Ectodermal cell (in vitro differentiated cells): ENCODE measurements around the gene DRD5.

Experiments used
- H3K27ac ChIP-seq: 2 replicates; pipeline ENCODE4 v1.7.0; 2013; ENCODE audit warnings: mild to moderate bottlenecking, low read depth, low read length; ENCODE audit not compliant: insufficient read depth, poor library complexity, severe bottlenecking
- H3K27me3 ChIP-seq: 2 replicates; pipeline ENCODE4 v1.7.0; 2013; ENCODE audit warnings: mild to moderate bottlenecking, low read length; ENCODE audit not compliant: insufficient read depth, control insufficient read depth, poor library complexity, severe bottlenecking
- H3K36me3 ChIP-seq: one replicate; pipeline ENCODE4 v1.7.0; 2013; ENCODE audit warnings: low read length; ENCODE audit not compliant: control insufficient read depth, insufficient read depth
- H3K4me1 ChIP-seq: one replicate; pipeline ENCODE4 v1.7.0; 2013; ENCODE audit warnings: low read length; ENCODE audit not compliant: control insufficient read depth, insufficient read depth
- H3K4me3 ChIP-seq: 2 replicates; pipeline ENCODE4 v1.7.0; 2013; ENCODE audit warnings: low read depth, low read length, control low read depth; ENCODE audit not compliant: insufficient read depth
- H3K9me3 ChIP-seq: 2 replicates; pipeline ENCODE4 v1.7.0; 2013; ENCODE audit warnings: mild to moderate bottlenecking, low read length, moderate library complexity; ENCODE audit not compliant: control insufficient read depth
- WGBS, 2 experiments: methylation state at CpG; one replicate each; pipeline ENCODE4 v1.1.7; 2013; ENCODE audit warnings: missing lambda C conversion rate in 2 of 2; 5-methylcytosine and 5-hydroxymethylcytosine counted together

Gene DRD5

DNA sequence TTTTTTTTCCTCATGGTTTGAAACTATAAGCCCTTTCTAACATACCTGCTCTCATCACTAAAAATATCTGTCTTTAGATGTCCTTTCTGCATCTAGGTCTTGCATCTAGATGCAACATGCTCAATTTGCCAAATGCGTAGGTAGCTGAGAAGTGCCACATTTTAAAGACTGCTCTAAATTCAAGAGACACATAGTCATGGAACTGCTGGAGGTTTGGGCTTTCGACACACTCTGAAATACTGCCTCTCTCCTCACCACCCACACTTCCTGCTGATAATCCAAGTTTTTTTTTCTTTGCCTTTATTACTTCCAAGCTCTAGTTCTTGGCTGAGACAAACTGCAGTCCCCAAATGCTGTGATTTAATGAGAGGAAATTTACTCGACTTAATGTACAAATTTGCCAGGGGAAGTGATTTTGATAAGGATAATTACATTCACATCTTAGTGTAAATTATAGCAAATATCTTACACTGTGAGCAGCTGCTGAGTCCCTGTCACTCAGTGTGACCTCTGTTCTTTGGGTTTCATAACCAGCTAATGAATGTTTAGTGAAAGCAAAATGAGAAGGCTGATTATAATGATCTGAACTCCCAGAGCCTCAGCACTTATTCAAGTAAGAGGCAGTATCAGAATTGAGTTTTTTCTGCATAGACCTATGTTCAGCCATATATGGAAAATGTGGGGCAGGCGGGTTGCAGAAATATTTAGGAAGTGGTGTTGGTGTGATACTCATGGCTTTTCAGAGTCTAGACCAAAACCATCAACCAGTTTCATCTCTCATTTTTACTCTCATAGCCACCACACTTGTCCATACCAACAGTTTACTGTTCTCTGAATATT is 31.3 kb downstream of the DRD5 start:
- 86 to 95% methylated on average over 3 to 4 of the region's 4 CpGs for WGBS, 2 experiments
- H3K27ac ChIP-seq = no peak overlapping the region

DNA sequence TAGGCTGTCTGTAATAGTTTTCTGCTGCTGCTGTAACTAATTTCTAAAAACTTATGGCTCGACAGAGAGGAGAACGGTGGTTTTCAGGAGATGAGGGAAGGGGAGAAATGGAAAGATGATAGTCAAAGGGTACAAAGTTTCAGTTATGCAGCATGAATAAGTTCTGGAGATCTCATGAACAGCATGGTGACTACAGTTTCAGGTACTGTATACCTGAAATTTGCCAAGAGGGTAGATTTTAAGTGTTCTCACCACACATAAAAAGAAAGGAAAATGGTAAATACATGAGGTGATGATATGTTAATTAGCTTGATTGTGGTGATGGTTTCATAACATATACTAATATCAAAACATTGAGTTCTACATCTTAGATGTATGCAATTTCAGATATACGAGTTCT is 34.9 kb downstream of the DRD5 start:
- 93 to 95% methylated on average over 2 to 3 of the region's 3 CpGs for WGBS, 2 experiments
- H3K27ac ChIP-seq = no peak overlapping the region
- no peaks in the 10 kb centered on the region for H3K9me3 ChIP-seq
- no peaks in the 10 kb centered on the region for H3K36me3 ChIP-seq
- no peak overlapping the region for H3K4me3 ChIP-seq
- H3K27me3 ChIP-seq = no peaks in the 10 kb centered on the region
- no peaks in the 10 kb centered on the region for H3K4me1 ChIP-seq

More for the DNA sequence above, 31.3 kb downstream of the DRD5 start:
- H3K4me1 ChIP-seq = no peaks in the 10 kb centered on the region
- no peak overlapping the region for H3K4me3 ChIP-seq
- H3K9me3 ChIP-seq = no peaks in the 10 kb centered on the region
- H3K36me3 ChIP-seq = no peaks in the 10 kb centered on the region
- H3K27me3 ChIP-seq = no peaks in the 10 kb centered on the region

DNA sequence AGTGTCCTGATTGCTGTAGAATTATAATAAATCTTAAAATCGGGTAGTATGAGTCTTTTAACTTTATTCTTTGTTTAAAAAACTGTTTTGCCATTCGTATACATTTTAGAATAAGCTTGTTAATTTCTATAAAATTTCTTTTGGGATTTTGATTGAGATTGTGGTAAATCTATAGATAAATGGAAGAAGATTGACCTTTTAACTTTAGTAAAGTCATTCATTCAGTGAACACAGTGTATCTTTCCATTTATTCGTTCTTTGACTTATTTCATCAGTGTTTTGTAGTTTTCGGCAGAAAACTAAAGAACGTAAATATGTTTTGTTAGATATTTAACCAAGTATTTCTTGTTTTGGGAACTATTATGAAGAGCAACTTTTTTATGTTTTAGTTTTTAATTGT is 38.9 kb downstream of the DRD5 start:
- 81 to 89% methylated on average over 3 to 5 of the region's 5 CpGs for WGBS, 2 experiments
- Histone ChIP-seq H3K9me3 (no peaks in the 10 kb centered on the region), H3K27me3 (no peaks in the 10 kb centered on the region), H3K27ac (no peak overlapping the region), H3K4me1 (no peaks in the 10 kb centered on the region), H3K36me3 (no peaks in the 10 kb centered on the region), H3K4me3 (no peak overlapping the region)

DNA sequence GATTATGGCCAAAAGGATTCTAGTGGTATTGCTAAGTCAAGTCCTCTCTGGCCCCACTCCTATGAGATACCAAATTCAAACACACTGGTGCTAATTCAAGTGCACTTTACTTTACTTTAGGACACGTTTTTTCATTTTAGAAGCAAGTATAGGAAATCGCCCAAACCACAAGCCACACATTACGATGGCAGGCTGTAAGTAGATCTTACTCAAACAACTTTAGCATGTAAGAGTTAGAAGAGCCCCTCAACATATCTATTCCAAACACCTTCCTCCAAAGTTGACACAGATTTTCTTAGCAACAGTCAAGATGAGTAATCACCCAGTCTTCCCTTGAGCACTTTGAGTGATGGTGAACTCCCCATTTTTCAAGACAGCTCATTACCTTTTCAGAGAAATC is 43.6 kb downstream of the DRD5 start:
- Histone ChIP-seq H3K4me3 (no peak overlapping the region), H3K27me3 (no peaks in the 10 kb centered on the region), H3K27ac (no peak overlapping the region), H3K36me3 (no peaks in the 10 kb centered on the region), H3K9me3 (no peaks in the 10 kb centered on the region), H3K4me1 (no peaks in the 10 kb centered on the region)
- 87 to 95% methylated on average over 3 of the region's 3 CpGs for WGBS, 2 experiments

DNA sequence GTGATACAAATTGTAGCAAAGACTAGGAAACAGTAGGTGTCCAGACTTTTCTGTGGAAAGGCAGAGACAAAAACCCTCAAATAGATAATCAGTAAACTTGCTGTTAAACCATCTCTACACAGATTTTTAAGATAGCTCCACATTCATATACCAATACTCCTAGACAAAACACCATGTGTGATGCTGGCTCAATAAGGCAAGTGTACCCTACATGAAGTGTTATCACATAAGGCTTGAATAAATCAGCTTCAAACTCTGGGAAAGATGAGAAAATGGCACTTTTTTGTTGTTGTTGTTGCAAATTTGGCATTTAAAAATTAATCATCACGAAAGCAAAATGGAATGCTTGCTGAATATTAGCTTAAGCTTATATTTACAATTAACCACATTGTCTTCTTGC is 45.1 kb downstream of the DRD5 start:
- 100% methylated on average over 1 of the region's 1 CpG; no CpG with 5 or more reads in 1 of the 2 experiments for WGBS, 2 experiments
- Histone ChIP-seq H3K27ac (no peak overlapping the region), H3K27me3 (no peaks in the 10 kb centered on the region), H3K4me3 (no peak overlapping the region), H3K36me3 (no peaks in the 10 kb centered on the region), H3K9me3 (no peaks in the 10 kb centered on the region), H3K4me1 (no peaks in the 10 kb centered on the region)

DNA sequence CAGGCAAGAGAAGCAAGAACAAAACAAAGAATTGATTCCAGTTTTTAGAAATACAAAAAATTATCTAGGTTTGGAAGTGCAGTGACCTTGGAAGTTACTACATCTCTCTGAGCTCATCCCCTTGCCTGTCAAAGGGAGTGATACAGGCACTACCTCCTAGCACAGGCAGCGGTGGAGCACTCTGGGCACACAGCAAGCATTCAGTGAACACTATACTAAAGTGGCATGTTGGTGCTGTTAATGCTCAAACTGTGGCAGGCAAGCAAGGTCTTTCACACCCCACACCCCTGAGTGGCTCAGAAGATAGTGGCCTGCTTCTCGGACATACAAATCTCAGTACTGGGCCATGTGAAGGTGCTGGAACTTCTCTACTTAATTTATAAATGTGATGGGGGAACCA is 51.2 kb downstream of the DRD5 start:
- no peaks in the 10 kb centered on the region for H3K36me3 ChIP-seq
- no peak overlapping the region for H3K27ac ChIP-seq
- no peak overlapping the region for H3K4me3 ChIP-seq
- WGBS, 2 experiments = 93 to 100% methylated on average over 2 of the region's 2 CpGs
- H3K4me1 ChIP-seq = no peaks in the 10 kb centered on the region
- no peaks in the 10 kb centered on the region for H3K9me3 ChIP-seq
- no peaks in the 10 kb centered on the region for H3K27me3 ChIP-seq

DNA sequence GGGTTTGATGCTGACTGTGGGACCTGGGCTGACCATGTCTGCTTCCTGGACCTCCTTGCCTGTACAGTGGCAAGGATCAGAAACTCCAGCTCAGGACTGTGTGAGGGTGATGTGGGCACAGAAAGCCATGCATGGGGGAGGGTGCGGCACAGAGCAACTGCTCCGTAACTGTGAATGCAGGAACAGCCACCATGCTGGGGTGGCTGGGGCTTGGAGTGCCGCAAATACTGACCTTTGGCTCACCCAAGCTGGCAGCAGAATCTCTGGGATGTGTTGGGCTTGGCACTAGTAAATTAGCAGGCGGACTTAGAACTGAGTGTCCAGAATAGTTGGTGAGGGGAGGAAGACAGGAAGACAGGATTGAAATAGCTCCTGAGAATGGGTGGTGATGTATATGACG is 52.0 kb downstream of the DRD5 start:
- H3K36me3 ChIP-seq = no peaks in the 10 kb centered on the region
- no peak overlapping the region for H3K27ac ChIP-seq
- H3K4me1 ChIP-seq = no peaks in the 10 kb centered on the region
- H3K4me3 ChIP-seq = no peak overlapping the region
- no peaks in the 10 kb centered on the region for H3K9me3 ChIP-seq
- no peaks in the 10 kb centered on the region for H3K27me3 ChIP-seq
- 93% methylated on average over 5 of the region's 5 CpGs for WGBS, 2 experiments
